Esophagus squamous epithelium (tissue), 4 donors: ENCODE data around the gene PLEKHN1.

Source experiments
- POLR2A ChIP-seq, 4 donors: fragments of 450-650 bp; IDR thresholded peaks; one replicate each; pipeline ENCODE4 v1.6.1; 2017; ENCODE audit warnings: antibody characterized with exemption in 4 of 4, mild to moderate bottlenecking in 4 of 4, moderate library complexity in 3 of 4
- TF ChIP-seq, protein P1 (sequence below), 6 experiments: fragments of 450-650 bp in 4 of 6; fragments of 200-600 bp in 2 of 6; sonication (generic) in 2 of 6; IDR thresholded peaks; one replicate each; pipeline ENCODE4 v1.5.1; 2016 to 2019; ENCODE audit warnings: antibody characterized with exemption in 6 of 6, mild to moderate bottlenecking in 4 of 6, moderate library complexity in 4 of 6

DNA sequence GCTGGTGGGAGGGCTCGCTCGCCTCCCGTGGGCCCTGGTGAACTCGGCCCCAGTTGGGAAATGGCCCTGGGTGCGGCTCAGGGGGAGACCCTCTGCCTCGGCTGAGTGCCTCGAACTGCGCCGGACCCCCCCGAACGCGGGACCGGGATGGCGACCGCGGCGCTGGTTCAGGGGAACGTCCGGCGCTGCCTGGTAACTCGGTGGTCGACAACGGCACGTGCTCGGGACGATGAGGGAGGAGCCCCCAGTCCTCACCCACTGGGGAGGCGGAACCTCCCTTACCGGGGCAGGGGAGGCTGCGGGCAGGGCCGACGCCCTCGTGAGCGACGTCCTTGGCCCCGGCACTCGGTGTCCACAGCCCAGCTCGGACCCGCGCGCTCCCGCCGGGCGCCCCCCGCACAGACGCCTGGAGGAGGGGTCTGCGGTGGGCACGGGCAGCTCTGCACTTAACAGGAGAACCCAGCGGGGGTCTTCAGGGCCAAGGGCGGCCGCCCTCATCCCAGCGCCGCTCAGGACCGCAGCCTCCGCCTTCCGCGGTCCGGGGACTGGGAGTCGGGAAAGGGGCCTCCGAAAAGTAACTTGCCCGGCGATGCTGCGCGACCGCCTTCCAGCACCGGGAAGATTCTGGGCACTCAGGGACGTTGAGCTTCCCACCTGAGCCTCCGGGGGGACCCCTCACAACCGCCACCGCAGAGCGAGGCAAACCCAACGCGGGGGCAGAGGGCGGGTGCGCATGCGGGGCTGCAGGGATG lies 31.9 kb downstream of the PLEKHN1 start:
- TF ChIP-seq, protein P1, sequence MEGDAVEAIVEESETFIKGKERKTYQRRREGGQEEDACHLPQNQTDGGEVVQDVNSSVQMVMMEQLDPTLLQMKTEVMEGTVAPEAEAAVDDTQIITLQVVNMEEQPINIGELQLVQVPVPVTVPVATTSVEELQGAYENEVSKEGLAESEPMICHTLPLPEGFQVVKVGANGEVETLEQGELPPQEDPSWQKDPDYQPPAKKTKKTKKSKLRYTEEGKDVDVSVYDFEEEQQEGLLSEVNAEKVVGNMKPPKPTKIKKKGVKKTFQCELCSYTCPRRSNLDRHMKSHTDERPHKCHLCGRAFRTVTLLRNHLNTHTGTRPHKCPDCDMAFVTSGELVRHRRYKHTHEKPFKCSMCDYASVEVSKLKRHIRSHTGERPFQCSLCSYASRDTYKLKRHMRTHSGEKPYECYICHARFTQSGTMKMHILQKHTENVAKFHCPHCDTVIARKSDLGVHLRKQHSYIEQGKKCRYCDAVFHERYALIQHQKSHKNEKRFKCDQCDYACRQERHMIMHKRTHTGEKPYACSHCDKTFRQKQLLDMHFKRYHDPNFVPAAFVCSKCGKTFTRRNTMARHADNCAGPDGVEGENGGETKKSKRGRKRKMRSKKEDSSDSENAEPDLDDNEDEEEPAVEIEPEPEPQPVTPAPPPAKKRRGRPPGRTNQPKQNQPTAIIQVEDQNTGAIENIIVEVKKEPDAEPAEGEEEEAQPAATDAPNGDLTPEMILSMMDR (IDR thresholded peaks at IDR 0.05), result no peak
- TF ChIP-seq POLR2A (IDR thresholded peaks at IDR 0.05), result no peak
